ENCODE results near the gene CD86.
A peak's percentile ranks its signal among the peaks of the same experiment; 100 is the strongest.

The CD86 gene

GRCh38 chr3:122067588-122068240 is 12.6 kb downstream of the CD86 start:
- Histone ChIP-seq H3K4me2 (ENCODE audit: low read length) (peak overlapping the region; percentile 84), H3K9me3 (ENCODE audit: control insufficient read depth, insufficient read depth, low read length) (no peaks in the 10 kb centered on the region)

GRCh38 chr3:122074621-122075265 is 19.6 kb downstream of the CD86 start:
- H3K79me2 ChIP-seq (ENCODE audit: control insufficient read depth, low read length): peaks cover 66% of the 10 kb centered on the region
- no peaks in the 10 kb centered on the region for H3K9me2 ChIP-seq (replicated peaks; ENCODE audit: control insufficient read depth, low read length)
- H3K36me3 ChIP-seq (ENCODE audit: control insufficient read depth, low read length): peaks cover 7% of the 10 kb centered on the region; the same call in 1 of the 2 replicates
- H3F3A ChIP-seq (ENCODE audit: control insufficient read depth, insufficient read depth): peaks cover 24% of the 10 kb centered on the region
- H3K27ac ChIP-seq (ENCODE audit: low read depth, low read length): peak overlapping the region; percentile 90
- TF ChIP-seq EZH2phosphoT487 (IDR thresholded peaks at IDR 0.05; ENCODE audit: borderline replicate concordance, low read length) (no peak), CTCF (IDR thresholded peaks at IDR 0.05; ENCODE audit: low read depth, low read length, poor library complexity, severe bottlenecking) (no peak)
- peak overlapping the region; percentile 54 for H3K4me3 ChIP-seq (ENCODE audit: low read length)
- no peaks in the 10 kb centered on the region for H4K20me1 ChIP-seq (ENCODE audit: control insufficient read depth, insufficient read depth, low read depth, low read length)
- H3K27me3 ChIP-seq (ENCODE audit: control insufficient read depth, low read length): no peaks in the 10 kb centered on the region
- H3K9me3 ChIP-seq (ENCODE audit: control insufficient read depth, insufficient read depth, low read length): no peaks in the 10 kb centered on the region
- H3K4me1 ChIP-seq (ENCODE audit: control insufficient read depth, low read length): peaks cover 82% of the 10 kb centered on the region
- H3K4me2 ChIP-seq (ENCODE audit: low read length): peak overlapping the region; percentile 88

More at GRCh38 chr3:122067588-122068240, 12.6 kb downstream of the CD86 start:
- no peaks in the 10 kb centered on the region for H4K20me1 ChIP-seq (ENCODE audit: control insufficient read depth, insufficient read depth, low read depth, low read length)
- peaks cover 82% of the 10 kb centered on the region for H3K4me1 ChIP-seq (ENCODE audit: control insufficient read depth, low read length)
- H3K36me3 ChIP-seq (ENCODE audit: control insufficient read depth, low read length): peaks cover 10% of the 10 kb centered on the region
- TF ChIP-seq CTCF (IDR thresholded peaks at IDR 0.05; ENCODE audit: low read depth, low read length, poor library complexity, severe bottlenecking): no peak
- TF ChIP-seq EZH2phosphoT487 (IDR thresholded peaks at IDR 0.05; ENCODE audit: borderline replicate concordance, low read length): no peak
- peaks cover 43% of the 10 kb centered on the region for H3K79me2 ChIP-seq (ENCODE audit: control insufficient read depth, low read length)
- H3K9me2 ChIP-seq (replicated peaks; ENCODE audit: control insufficient read depth, low read length): no peaks in the 10 kb centered on the region
- peaks cover 31% of the 10 kb centered on the region for H3F3A ChIP-seq (ENCODE audit: control insufficient read depth, insufficient read depth)
- peak overlapping the region; percentile 85 for H3K27ac ChIP-seq (ENCODE audit: low read depth, low read length)
- H3K4me3 ChIP-seq (ENCODE audit: low read length): peak overlapping the region; percentile 68
- H3K27me3 ChIP-seq (ENCODE audit: control insufficient read depth, low read length): no peaks in the 10 kb centered on the region

DNA sequence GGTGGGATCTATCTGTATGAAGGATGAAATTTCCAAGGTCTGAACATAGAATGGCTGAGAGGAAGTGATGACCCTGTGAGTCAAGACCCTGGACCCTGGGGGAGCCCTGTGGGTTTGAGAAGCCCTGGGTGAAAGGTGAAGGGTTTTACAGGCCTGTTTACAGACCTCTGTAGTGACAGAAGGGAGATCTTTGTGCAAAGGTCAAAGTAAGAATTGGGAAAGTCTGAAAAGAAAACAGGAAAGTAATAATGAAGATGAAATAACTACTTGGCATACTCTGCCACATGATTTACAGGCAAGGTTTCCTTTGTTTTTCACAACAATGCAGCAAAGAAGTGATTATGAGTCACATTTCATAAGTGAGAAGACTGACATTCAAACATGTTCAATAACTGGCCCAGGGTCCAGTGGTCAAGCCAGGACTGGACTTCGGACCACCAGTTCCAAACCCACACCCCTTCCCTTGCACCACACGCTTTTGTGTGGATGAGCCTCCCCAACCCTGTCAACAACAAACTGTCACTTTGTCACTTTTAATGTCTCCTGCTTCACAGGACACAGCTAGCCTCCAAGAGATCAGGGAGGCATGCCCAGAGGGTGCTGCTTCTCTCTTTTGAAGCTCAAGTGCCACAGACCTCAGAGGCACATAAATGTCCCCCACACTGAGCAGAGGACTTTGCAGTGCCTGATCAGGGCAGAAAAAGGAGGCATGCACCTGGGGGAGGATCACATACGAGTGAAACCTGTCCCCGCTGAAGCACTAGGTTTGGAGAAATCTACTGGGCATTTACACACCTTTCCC is 21.5 kb downstream of the CD86 start:
- Histone ChIP-seq H4K20me1 (ENCODE audit: control insufficient read depth, insufficient read depth, low read depth, low read length) (no peaks in the 10 kb centered on the region), H3K9me2 (replicated peaks; ENCODE audit: control insufficient read depth, low read length) (no peaks in the 10 kb centered on the region), H3K79me2 (ENCODE audit: control insufficient read depth, low read length) (peaks cover 60% of the 10 kb centered on the region), H3K27ac (ENCODE audit: low read depth, low read length) (peak overlapping the region; percentile 90), H3K27me3 (ENCODE audit: control insufficient read depth, low read length) (no peaks in the 10 kb centered on the region), H3F3A (ENCODE audit: control insufficient read depth, insufficient read depth) (peaks cover 28% of the 10 kb centered on the region), H3K4me1 (ENCODE audit: control insufficient read depth, low read length) (peaks cover 85% of the 10 kb centered on the region), H3K4me3 (ENCODE audit: low read length) (peak overlapping the region; percentile 83), H3K9me3 (ENCODE audit: control insufficient read depth, insufficient read depth, low read length) (no peaks in the 10 kb centered on the region), H3K36me3 (ENCODE audit: control insufficient read depth, low read length) (peaks cover 7% of the 10 kb centered on the region; the same call in 1 of the 2 replicates), H3K4me2 (ENCODE audit: low read length) (peak overlapping the region; percentile 88)
- no peak for TF ChIP-seq EZH2phosphoT487 (IDR thresholded peaks at IDR 0.05; ENCODE audit: borderline replicate concordance, low read length)
- TF ChIP-seq CTCF (IDR thresholded peaks at IDR 0.05; ENCODE audit: low read depth, low read length, poor library complexity, severe bottlenecking): no peak

Measured in DOHH2 (cell line).